ENCODE data around the gene TENM4.
"Not testable (repeated sequence)": the region's sequence is repeated elsewhere in the genome, so short reads cannot be mapped to it uniquely, and the experiment has no call there.

TENM4 gene

GRCh38 chr11:78647986-78648875 lies 792.6 kb downstream of the TENM4 start:
- DNase-seq = no peak

DNA sequence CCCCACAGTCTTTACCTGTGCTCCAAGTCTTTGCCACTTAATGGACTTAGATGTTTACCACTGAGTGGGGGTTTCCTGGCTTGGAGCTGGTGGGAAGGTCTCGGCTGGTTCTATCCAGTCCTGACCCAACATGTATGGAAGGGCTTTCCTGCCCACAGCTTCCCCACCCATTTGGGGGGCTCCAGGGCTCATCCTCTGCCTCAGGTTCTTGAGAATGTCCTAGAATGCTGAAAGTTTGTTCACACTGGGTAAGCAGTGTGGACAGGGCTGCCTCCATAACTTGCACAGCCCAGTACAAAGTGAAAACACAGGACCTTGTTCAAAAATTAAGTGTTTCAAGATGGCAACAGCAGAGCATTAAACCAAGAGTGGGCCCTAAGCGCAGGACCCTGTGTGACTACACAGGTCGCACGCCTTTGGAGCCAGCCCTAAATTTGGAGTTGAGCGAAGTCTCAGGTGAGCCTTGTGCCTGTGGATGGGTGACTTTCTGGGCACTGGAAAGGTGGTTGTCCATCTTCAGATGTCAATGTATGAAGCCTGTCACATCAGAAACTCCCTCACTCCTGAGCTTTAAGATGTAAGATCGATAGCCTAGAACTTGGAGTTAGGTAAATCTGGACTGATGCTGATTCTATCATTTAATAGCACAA lies 793.4 kb downstream of the TENM4 start:
- no peak for DNase-seq

DNA sequence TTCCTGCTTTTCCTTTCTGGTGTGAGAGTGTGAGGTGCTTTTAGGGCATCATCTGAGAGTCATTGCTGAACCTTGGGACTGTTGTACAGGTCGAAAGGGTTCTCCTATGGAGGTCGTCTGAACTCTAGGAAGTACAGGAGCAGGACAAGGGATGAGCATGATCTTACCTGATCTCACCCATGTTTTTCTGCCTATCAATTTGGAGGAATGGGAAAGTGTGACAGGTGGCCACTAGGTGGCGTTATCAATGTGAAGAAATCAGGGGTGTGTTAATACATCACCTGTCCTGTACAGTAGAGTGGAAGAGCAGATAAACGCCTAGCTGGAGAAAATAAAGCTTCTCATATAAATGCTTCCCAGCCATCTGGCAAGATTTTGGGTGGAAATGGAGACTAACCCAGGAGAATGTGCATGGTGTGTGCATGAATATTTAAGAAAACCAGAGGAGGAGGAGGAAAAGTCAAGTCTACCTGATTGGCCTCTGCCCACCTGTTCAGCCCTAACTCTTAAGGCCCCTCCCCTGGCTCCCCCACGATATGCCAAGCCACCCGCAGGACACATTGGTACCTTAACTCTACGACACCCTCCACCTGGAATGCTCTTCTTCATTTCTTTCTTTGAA lies 794.2 kb downstream of the TENM4 start:
- peak; percentile 9 to 11 for DNase-seq

DNA sequence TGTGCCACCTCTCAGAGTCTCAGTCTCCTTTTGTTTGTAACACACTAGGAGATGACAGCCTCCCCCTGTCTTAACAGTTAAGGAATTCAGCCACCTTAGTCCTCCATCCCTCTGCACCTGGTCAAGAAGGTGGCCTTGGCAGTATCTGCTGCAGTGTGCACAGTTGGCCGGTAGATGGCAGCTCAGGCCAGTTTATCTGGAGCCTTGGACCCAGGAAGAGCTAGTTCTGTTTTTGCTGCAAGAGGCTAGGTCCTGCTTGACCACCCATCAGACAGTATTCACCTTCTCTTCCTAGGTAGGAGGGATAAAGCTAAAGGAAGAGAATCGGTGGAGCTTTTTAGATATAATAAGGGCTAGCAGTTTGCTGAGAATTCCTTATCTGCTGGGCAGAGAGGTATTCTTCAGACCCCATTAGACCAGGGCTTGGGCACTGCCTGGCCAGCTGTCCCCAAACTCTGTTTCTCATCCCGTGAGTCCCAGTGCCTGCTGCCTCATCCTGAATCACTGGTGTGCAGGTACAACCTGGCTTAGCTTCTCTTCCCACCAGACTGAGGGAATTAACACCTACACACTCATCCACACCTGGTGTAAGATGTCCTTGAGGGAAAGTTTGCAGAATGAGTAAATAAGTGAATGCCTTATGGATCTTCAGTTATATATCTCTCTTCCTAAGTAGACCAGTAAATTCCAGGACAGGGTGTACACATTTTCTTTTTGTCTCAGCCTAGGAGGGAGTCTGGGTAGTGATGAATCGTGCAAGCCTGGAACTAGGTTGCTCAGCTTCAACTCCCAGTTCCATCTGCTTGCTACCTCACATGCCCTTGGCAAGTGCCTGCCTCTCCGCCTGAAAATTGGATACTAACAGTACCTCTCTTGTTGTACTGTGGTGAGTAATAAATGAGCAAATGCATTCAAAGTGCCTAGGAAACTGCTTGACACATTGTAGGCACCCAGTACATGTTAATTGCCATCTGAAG lies 795.3 kb downstream of the TENM4 start:
- peak; percentile 65 to 70 for DNase-seq

GRCh38 chr11:78643676-78644056 lies 797.2 kb downstream of the TENM4 start:
- DNase-seq = no peak

GRCh38 chr11:78642979-78643675 lies 797.7 kb downstream of the TENM4 start:
- DNase-seq = no peak

- DNase-seq = no peak
These were observed 799.3 kb downstream of the TENM4 start for GRCh38 chr11:78641541-78641940.

GRCh38 chr11:78638704-78639380 lies 802.0 kb downstream of the TENM4 start:
- DNase-seq = no peak

GRCh38 chr11:78637527-78637926 lies 803.3 kb downstream of the TENM4 start:
- DNase-seq = not testable (repeated sequence)

DNA sequence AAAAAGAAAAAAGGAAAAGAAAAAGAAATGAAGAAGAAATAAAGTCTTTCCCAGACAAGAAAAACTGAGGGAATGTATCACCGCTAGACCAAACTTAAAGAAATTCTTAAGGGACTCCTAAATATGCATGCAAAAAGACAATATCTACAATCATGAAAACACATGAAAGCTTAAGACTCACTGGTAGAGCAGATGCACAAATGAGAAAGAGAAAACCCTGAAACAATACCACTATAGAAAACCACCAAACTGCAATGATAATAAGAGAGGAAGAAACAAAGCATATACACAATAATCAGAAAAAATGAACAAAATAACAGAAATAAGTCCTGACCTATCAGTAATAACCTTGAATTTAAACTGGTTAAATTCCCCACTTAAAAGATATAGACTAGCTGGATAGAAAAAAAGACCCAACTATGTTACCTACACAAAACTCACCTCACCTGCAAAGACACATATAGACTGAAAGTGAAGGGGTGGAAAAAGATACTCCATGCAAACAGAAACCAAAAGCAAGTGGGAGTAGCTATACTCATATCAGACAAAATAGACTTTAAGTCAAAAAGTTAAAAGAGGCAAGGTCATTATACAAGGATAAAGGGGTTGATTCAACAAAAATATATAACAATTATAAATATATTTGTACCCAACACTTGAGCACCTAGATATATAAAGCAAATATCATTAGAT lies 804.9 kb downstream of the TENM4 start:
- DNase-seq = no peak

DNA sequence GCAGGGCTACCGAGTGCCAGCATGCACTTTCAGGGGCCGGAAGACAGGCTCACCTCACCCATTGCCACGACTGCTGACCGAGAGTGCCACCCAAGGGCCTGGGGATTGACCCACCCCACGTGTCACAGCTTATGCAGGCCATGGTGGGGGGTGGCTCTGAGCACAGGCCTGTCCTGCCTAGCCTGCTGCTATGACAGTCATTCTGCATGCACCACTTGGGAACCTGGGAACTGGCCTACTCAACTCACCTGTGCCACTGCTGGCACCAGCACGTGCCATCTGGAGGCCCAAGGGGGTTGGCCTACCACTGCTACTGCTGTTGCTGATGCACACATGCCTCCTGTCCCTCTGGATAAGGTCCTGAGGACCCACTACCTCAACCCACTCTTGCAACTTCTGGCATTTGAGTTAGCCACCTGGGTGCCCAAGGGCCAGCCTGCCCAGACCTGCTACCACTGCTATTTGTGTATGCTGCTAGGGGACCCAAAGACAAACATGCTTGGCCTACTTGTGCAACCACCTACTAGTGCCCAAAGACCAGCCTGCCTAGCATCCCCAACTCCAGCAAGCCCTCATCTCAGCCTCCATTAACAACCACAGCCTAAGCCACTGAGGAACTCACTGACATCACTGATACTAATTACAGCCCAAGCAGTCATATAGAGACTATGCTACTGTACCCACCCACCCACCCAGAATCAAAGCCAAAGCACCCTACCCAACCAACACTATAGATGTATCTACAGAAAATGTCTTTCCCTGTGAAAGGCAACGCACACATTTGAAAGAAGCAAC lies 807.1 kb downstream of the TENM4 start:
- DNase-seq = no peak

DNA sequence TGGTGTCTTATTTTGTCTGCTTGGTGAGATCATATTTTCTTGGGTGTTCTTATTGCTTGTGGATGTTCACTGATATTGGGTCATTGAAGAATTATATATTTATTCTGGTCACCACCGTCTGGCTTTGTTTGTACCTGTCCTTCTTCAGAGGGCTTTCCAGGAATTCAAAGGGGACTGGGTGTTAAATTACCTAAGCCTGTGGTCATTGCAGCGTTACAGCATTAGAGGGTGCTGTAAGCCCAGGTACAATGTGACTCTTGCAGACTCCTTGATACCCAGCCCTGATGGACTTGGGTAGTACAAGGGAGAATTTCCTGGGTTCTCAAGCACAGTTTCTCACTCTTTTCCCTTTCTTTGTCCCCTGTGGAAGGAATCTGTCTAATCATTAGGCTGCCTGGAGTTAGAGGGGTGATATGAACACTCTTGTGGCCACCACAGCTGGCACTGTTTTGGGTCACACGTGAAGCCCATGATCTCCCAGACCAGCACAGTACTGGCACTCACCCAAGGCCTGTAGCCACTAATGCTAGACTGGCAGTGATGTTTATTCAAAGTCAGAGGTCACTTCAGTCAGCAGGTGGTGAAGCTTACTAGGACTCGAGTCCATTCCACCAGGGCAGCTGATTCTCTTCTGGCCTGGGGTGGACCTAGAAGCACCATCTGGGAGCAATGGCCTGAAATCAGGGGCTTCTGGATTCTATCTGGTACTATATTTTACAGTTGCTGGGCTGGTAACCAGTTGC lies 810.1 kb downstream of the TENM4 start:
- no peak for DNase-seq

DNA sequence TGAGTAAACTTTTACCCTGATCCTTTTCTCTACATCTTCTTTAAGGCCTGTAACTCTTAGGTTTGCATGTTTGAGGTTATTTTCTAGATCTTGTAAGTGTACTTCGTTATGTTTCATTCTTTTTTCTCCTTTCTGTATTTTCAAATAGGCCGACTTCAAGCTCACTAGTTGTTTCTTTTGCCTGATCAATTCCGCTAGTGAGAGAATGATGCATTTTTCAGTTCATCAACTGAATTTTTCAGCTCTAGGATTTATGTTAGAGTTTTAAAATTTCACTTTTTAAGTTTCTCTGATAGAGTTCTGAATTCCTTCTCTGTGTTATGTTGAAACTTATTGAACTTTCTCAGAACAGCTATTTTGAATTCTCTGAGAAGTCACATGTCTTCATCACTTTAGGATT lies 810.7 kb downstream of the TENM4 start:
- no peak for DNase-seq

- no peak for DNase-seq
These were observed 818.2 kb downstream of the TENM4 start for GRCh38 chr11:78622666-78623065.

DNA sequence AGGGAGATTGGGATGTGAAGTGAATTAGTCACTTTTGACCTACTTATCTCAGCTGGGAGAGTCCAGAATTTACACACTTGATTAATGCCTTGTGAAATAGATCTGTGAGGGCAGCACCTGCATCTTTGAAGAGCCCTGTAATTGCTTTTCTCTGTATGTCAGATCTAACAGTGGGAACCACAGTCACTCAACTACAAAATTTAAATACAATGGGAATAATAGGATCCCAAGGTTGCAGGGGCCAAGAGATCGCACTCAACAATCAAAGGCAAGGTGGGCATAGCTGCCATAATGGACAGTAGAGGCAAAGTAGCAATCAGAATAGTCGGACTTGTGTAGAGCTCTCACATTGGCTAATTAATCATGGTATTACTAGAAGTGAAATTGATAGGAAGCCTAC lies 820.7 kb downstream of the TENM4 start:
- no peak for DNase-seq

DNA sequence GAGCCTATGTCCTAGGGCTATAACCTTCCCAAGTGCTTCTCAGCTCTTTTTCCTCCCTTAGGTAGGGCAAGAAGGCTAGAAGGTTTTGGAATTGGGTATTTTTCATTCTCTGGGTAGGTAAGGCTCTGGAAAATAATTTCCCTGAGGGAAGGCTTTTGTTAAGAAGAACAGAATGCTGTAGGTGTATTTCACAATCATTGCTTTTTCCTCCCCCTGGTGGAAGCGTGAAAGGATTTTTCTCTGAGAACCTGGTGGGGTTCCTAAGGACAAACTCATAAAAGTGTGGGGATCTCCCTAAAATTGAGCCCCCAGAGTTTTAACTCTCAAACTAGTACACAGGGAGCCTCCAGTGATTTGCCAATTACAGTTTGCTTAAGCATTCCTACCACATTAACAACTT lies 825.1 kb downstream of the TENM4 start:
- no peak for DNase-seq

DNA sequence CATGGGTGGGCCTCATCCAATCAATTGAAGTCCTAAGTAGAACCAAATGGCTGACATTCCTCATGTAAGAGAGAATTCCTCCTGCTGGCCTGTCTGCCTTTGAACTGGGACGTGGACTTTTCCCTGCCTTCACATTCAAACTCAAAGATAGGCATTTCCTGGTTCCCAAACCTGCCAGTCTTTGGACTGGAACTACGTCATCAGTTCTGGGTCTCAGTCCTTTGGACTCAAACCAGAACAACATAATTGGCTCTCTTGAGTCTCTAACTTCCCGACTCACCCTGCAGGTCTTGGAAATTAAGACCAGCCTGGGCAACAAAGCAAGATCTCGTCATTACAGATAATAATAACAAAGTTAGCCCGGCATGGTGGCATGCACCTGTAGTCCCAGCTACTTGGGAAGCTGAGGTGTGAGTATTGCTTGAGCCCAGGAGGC lies 827.4 kb downstream of the TENM4 start:
- no peak for DNase-seq

- DNase-seq = peak; percentile 12 to 51
These were observed 828.0 kb downstream of the TENM4 start for GRCh38 chr11:78612721-78613377.
